ENCODE measurements around the gene NRAP. TPM values are rescaled to one million over a fixed set of nuclear protein-coding genes. Genes with fewer than 3 reads are reported as not detected.

NRAP gene
- total RNA-seq, 1 donor from 2014 or later, result not detected

GRCh38 chr10:113610631-113611601, 52.9 kb downstream of the NRAP start:
- Mint-ChIP-seq H3K27ac (ENCODE audit: unreplicated experiment) (no peak overlapping the region), H3K27me3 (ENCODE audit: low read depth) (peaks cover 58% of the 10 kb centered on the region), H3K36me3 (ENCODE audit: low read depth) (no peaks in the 10 kb centered on the region), H3K4me3 (ENCODE audit: unreplicated experiment) (no peak overlapping the region), H3K4me1 (ENCODE audit: low read depth) (peaks cover 6% of the 10 kb centered on the region), H3K9me3 (ENCODE audit: low read depth) (no peaks in the 10 kb centered on the region)
- DNase-seq (ENCODE audit: low spot score), result no peak
- no peak for TF ChIP-seq CTCF (IDR thresholded peaks at IDR 0.05)

GRCh38 chr10:113609704-113610108, 54.1 kb downstream of the NRAP start:
- H3K36me3 Mint-ChIP-seq (ENCODE audit: low read depth), result no peaks in the 10 kb centered on the region
- DNase-seq (ENCODE audit: low spot score), result no peak
- peaks cover 51% of the 10 kb centered on the region for H3K27me3 Mint-ChIP-seq (ENCODE audit: low read depth)
- peaks cover 6% of the 10 kb centered on the region for H3K4me1 Mint-ChIP-seq (ENCODE audit: low read depth)
- no peaks in the 10 kb centered on the region for H3K9me3 Mint-ChIP-seq (ENCODE audit: low read depth)
- no peak overlapping the region for H3K4me3 Mint-ChIP-seq (ENCODE audit: unreplicated experiment)
- TF ChIP-seq CTCF (IDR thresholded peaks at IDR 0.05), result no peak
- H3K27ac Mint-ChIP-seq (ENCODE audit: unreplicated experiment), result no peak overlapping the region

- Mint-ChIP-seq H3K4me3 (ENCODE audit: unreplicated experiment) (no peak overlapping the region), H3K9me3 (ENCODE audit: low read depth) (peaks cover 2% of the 10 kb centered on the region), H3K27me3 (ENCODE audit: low read depth) (peaks cover 17% of the 10 kb centered on the region), H3K36me3 (ENCODE audit: low read depth) (no peaks in the 10 kb centered on the region), H3K27ac (ENCODE audit: unreplicated experiment) (no peak overlapping the region), H3K4me1 (ENCODE audit: low read depth) (peaks cover 2% of the 10 kb centered on the region)
- TF ChIP-seq CTCF (IDR thresholded peaks at IDR 0.05), result no peak
- DNase-seq (ENCODE audit: low spot score), result no peak
Measured at GRCh38 chr10:113605268-113605978, 58.4 kb downstream of the NRAP start.

- Mint-ChIP-seq H3K36me3 (ENCODE audit: low read depth) (no peaks in the 10 kb centered on the region), H3K27ac (ENCODE audit: unreplicated experiment) (no peak overlapping the region), H3K27me3 (ENCODE audit: low read depth) (peaks cover 21% of the 10 kb centered on the region), H3K4me3 (ENCODE audit: unreplicated experiment) (no peak overlapping the region), H3K4me1 (ENCODE audit: low read depth) (no peaks in the 10 kb centered on the region), H3K9me3 (ENCODE audit: low read depth) (peaks cover 6% of the 10 kb centered on the region)
- no peak for DNase-seq (ENCODE audit: low spot score)
- no peak for TF ChIP-seq CTCF (IDR thresholded peaks at IDR 0.05)
Measured at GRCh38 chr10:113604572-113604971, 59.3 kb downstream of the NRAP start.

- Mint-ChIP-seq H3K27me3 (ENCODE audit: low read depth) (peaks cover 24% of the 10 kb centered on the region), H3K4me1 (ENCODE audit: low read depth) (no peaks in the 10 kb centered on the region), H3K4me3 (ENCODE audit: unreplicated experiment) (no peak overlapping the region), H3K36me3 (ENCODE audit: low read depth) (no peaks in the 10 kb centered on the region), H3K9me3 (ENCODE audit: low read depth) (peaks cover 6% of the 10 kb centered on the region), H3K27ac (ENCODE audit: unreplicated experiment) (no peak overlapping the region)
- no peak for TF ChIP-seq CTCF (IDR thresholded peaks at IDR 0.05)
- no peak for DNase-seq (ENCODE audit: low spot score)
Measured at GRCh38 chr10:113603057-113603777, 60.6 kb downstream of the NRAP start.
